GM12878 (cell line): ENCODE data around the gene ZSCAN5C. TPM values are rescaled to one million over a fixed set of nuclear protein-coding genes. Genes with fewer than 3 reads are reported as not detected.

ENCODE experiments used
- ATAC-seq: fragments of 200-7000 bp; cut with Tn5 transposase; 3 replicates; pipeline ENCODE4 v1.9.1; 2020; ENCODE audit warnings: mild to moderate bottlenecking, moderate library complexity
- Bru-seq: library from RNA; stranded (reverse); fragments of 400-500 nt; gene quantifications from one replicate; lab custom pipeline; 2021; lab: Mats Ljungman, UMichigan
- BruChase-seq, 2 experiments: library from RNA; stranded (reverse); fragments of 400-500 nt; gene quantifications; one replicate each; lab custom pipeline; 2021; lab: Mats Ljungman, UMichigan
- BruUV-seq: library from RNA; stranded (reverse); fragments of 400-500 nt; replicated peaks from 2 replicates; lab custom pipeline; 2021; lab: Mats Ljungman, UMichigan
- CTCF ChIA-PET: fragments of 300-600 bp; sonication (Branson Sonifier 250); formaldehyde crosslinking; extraction: SDS; loops from one replicate; lab custom pipeline; 2021; ENCODE audit warnings: inconsistent platforms; lab: Yijun Ruan, JAX
- POLR2A ChIA-PET: fragments of 350-600 bp; formaldehyde crosslinking; extraction: SDS; loops from one replicate; lab custom pipeline; 2021; ENCODE audit warnings: inconsistent platforms; lab: Charles Lee
- RAD21 ChIA-PET: fragments of 300-600 bp; sonication (Branson Sonifier 250); formaldehyde crosslinking; loops from one replicate; lab custom pipeline; 2023; ENCODE audit warnings: antibody characterized with exemption; ENCODE audit not compliant: unreplicated experiment; lab: Charles Lee
- SMC1A ChIA-PET: fragments of 300-600 bp; sonication (Branson Sonifier 250); formaldehyde crosslinking; loops from one replicate; lab custom pipeline; 2023; ENCODE audit not compliant: unreplicated experiment, uncharacterized antibody; lab: Charles Lee
- DNase-seq: peaks from one replicate; pipeline ENCODE4 v3.0.0-alpha.2; 2011; ENCODE audit warnings: low read depth, low spot score
- FAIRE-seq: peaks from 3 replicates; lab custom pipeline; 2011; peaks lifted over from hg19 to GRCh38; lab: Jason Lieb, UNC
- H2AFZ ChIP-seq: 2 replicates; pipeline ENCODE4 v1.6.0; 2011; ENCODE audit warnings: low read depth, low read length, control low read depth; ENCODE audit not compliant: control insufficient read depth
- H3K27ac ChIP-seq: 2 replicates; pipeline ENCODE4 v1.5.1; 2011; ENCODE audit warnings: control low read depth; ENCODE audit not compliant: control insufficient read depth, insufficient read depth
- H3K27me3 ChIP-seq, 2 experiments: replicated peaks in 1 of 2; 2 replicates each; pipeline versions ENCODE4 v1.6.0 to v1.6.1; 2011; ENCODE audit warnings: low read length in 1 of 2; ENCODE audit not compliant: control insufficient read depth in 2 of 2, insufficient read depth in 2 of 2
- H3K36me3 ChIP-seq, 2 experiments: 2 replicates each; pipeline ENCODE4 v1.5.1; 2011; ENCODE audit warnings: low read length in 1 of 2; ENCODE audit not compliant: control insufficient read depth in 2 of 2, insufficient read depth in 2 of 2
- H3K4me1 ChIP-seq: 2 replicates; pipeline ENCODE4 v1.6.1; 2011; ENCODE audit warnings: mild to moderate bottlenecking, low read length, moderate library complexity, mixed read lengths; ENCODE audit not compliant: control insufficient read depth, insufficient read depth
- H3K4me2 ChIP-seq: 2 replicates; pipeline ENCODE4 v1.6.0; 2011; ENCODE audit warnings: control low read depth; ENCODE audit not compliant: control insufficient read depth, insufficient read depth
- H3K4me3 ChIP-seq: fragments of 200-600 bp; sonication (generic); 2 replicates; pipeline ENCODE4 v1.5.1; 2016
- H3K79me2 ChIP-seq: 2 replicates; pipeline ENCODE4 v1.6.0; 2011; ENCODE audit warnings: low read length; ENCODE audit not compliant: control insufficient read depth, insufficient read depth
- H3K9ac ChIP-seq: 2 replicates; pipeline ENCODE4 v1.8.0; 2011; ENCODE audit warnings: low read length, control low read depth, mixed read lengths; ENCODE audit not compliant: control insufficient read depth, insufficient read depth
- H3K9me3 ChIP-seq: replicated peaks from 3 replicates; pipeline ENCODE4 v1.5.1; 2011; ENCODE audit warnings: mild to moderate bottlenecking, low read length; ENCODE audit not compliant: control insufficient read depth, insufficient read depth
- H4K20me1 ChIP-seq: 2 replicates; pipeline ENCODE4 v1.6.0; 2011; ENCODE audit not compliant: control insufficient read depth, insufficient read depth
- ESRRA ChIP-seq: IDR thresholded peaks from 2 replicates; pipeline ENCODE4 v1.6.1; 2012; ENCODE audit warnings: mild to moderate bottlenecking, low read length, improper control_type of control experiment
- NR2C2 ChIP-seq: IDR thresholded peaks from 2 replicates; pipeline ENCODE4 v1.6.1; 2011; ENCODE audit warnings: borderline replicate concordance, low read depth; ENCODE audit not compliant: control insufficient read depth, insufficient read length
- NRF1 ChIP-seq: conservative IDR thresholded peaks from 2 replicates; pipeline ENCODE4 v1.6.1; 2011; ENCODE audit warnings: mild to moderate bottlenecking, low read depth, low read length, improper control_type of control experiment
- PBX3 ChIP-seq: IDR thresholded peaks from 2 replicates; pipeline ENCODE4 v1.6.1; 2011; ENCODE audit warnings: mild to moderate bottlenecking, low read depth, low read length, moderate library complexity; ENCODE audit not compliant: insufficient replicate concordance
- RBBP5 ChIP-seq: fragments of 200-600 bp; sonication (generic); conservative IDR thresholded peaks from 2 replicates; pipeline ENCODE4 v1.6.1; 2016
- ZNF592 ChIP-seq: fragments of 450-650 bp; IDR thresholded peaks from 2 replicates; pipeline ENCODE4 v1.6.1; 2017; ENCODE audit warnings: mild to moderate bottlenecking, moderate library complexity
- WGBS: methylation state at CpG from one replicate; pipeline ENCODE4 v1.1.6; 2016; ENCODE audit warnings: low lambda C conversion rate; ENCODE audit not compliant: insufficient replicate concordance, insufficient coverage; ENCODE audit errors: missing lambda C conversion rate; 5-methylcytosine and 5-hydroxymethylcytosine counted together
- in situ Hi-C: fragments of 300-500 bp; cut with MboI; formaldehyde crosslinking; loops from 9 replicates; pipeline ENCODE4 v1.14.3; 2018; ENCODE audit warnings: mixed read lengths
- intact Hi-C: fragments of 100-400 bp; cut with micrococcal nuclease; formaldehyde crosslinking; loops from one replicate; pipeline ENCODE4 v1.14.2; 2022; ENCODE audit not compliant: unreplicated experiment
- long read RNA-seq, 2 experiments: library from polyadenylated mRNA; unstranded; transcript quantifications; one replicate each; pipeline ENCODE4 v2.0.0, GENCODE V29; 2019 to 2020
- polyA minus RNA-seq, 3 experiments: library from RNA; depleted of rRNA, polyadenylated mRNA; stranded (reverse); fragments of >200 nt; gene quantifications; 2 replicates each; pipeline ENCODE4 v1.2.3, GENCODE V29; 2011
- polyA plus RNA-seq, 11 experiments: library from polyadenylated mRNA; depleted of rRNA in 4 of 11; unstranded in 6 of 11; stranded (reverse) in 5 of 11; fragments of >200 nt; fragmentation: Nextera tagmentation in 4 of 11; fragmentation: Illumina TruSeq in 1 of 11; extraction: Ambion mirVana in 4 of 11; extraction: Trizol in 1 of 11; gene quantifications; 1 replicate in 1 of 11; 2 replicates in 10 of 11; pipeline versions ENCODE4 v1.2.1 to v1.2.3, GENCODE V29; 2011 to 2016; ENCODE audit warnings: inconsistent platforms in 2 of 11, missing spikeins in 2 of 11, low read depth in 1 of 11
- total RNA-seq, 4 experiments: library from RNA; depleted of rRNA in 3 of 4; stranded (reverse); fragments of >200 nt in 3 of 4; fragmentation: Illumina TruSeq in 1 of 4; extraction: Trizol in 1 of 4; gene quantifications; 2 replicates each; pipeline versions ENCODE4 v1.2.1 to v1.2.3, GENCODE V29; 2013 to 2021

The ZSCAN5C gene
- total RNA-seq (2013; cell fraction: nucleolus; rRNA removed): not detected in 2 replicates
- total RNA-seq (2014; rRNA removed) (not detected in 2 replicates), total RNA-seq (2014; rRNA removed; fragmentation: Illumina TruSeq; extraction: Trizol) (not detected in 2 replicates), total RNA-seq (2021) (not detected in 2 replicates), polyA plus RNA-seq (2011; rRNA removed) (not detected in 2 replicates), polyA plus RNA-seq (2014; fragmentation: Illumina TruSeq; extraction: Trizol) (not detected in 2 replicates), polyA plus RNA-seq (2014; fragmentation: Nextera tagmentation; extraction: Ambion mirVana) (not detected), polyA plus RNA-seq (2014; rRNA removed) (not detected in 2 replicates), polyA plus RNA-seq (2016; fragmentation: Nextera tagmentation; extraction: Ambion mirVana) (not detected), polyA minus RNA-seq (2011; rRNA and poly(A)+ RNA removed) (not detected in 2 replicates), Bru-seq, nascent RNA (not detected), BruChase-seq, experiment 1, labeled RNA remaining after a 6-hour chase (not detected), BruChase-seq, experiment 2, labeled RNA remaining after a 2-hour chase (not detected)
- polyA plus RNA-seq (2011; ENCODE audit: low read depth): not detected
- polyA plus RNA-seq (2011; cell fraction: cytosol; rRNA removed): not detected in 2 replicates
- polyA plus RNA-seq (2011; cell fraction: nucleus; rRNA removed): not detected in 2 replicates
- not detected in 2 replicates for polyA plus RNA-seq (2012)
- polyA minus RNA-seq (2011; cell fraction: cytosol; rRNA and poly(A)+ RNA removed): not detected in 2 replicates
- polyA minus RNA-seq (2011; cell fraction: nucleus; rRNA and poly(A)+ RNA removed): not detected in 2 replicates
- long read RNA-seq, experiment 1: 0 reads
- long read RNA-seq, experiment 2: 0 reads

- Histone ChIP-seq H3K9ac (no peak within 1 kb of the TSS), H3K9me3 (no peaks in the 10 kb centered on the region), H3K36me3 (no peaks in the 10 kb centered on the region), H3K79me2 (no peaks in the 10 kb centered on the region), H3K27ac (no peak within 1 kb of the TSS), H3K27me3 (no peaks in the 10 kb centered on the region), H2AFZ (no peak within 1 kb of the TSS), H3K4me1 (no peaks in the 10 kb centered on the region), H3K4me3 (no peak within 1 kb of the TSS), H3K4me2 (no peak within 1 kb of the TSS), H4K20me1 (no peaks in the 10 kb centered on the region)
- no peak for ATAC-seq
- in situ Hi-C loops (no loop called here), intact Hi-C loops (no loop called here)
- no peak for FAIRE-seq
- 2% methylated on average over 3 of the region's 3 CpGs for WGBS
- no TSS peak for BruUV-seq
- ChIA-PET RAD21 (no interaction called here), CTCF (no interaction called here), POLR2A (no interaction called here), SMC1A (no interaction called here)
- DNase-seq: no peak
- TF ChIP-seq RBBP5 (no peak), ZNF592 (no peak), ESRRA (no peak), NR2C2 (no peak), PBX3 (no peak), NRF1 (no peak)
Measured at GRCh38 chr19:56201973-56202372, at the start of gene ZSCAN5C. Gene ZSCAN5C (plus strand): TSS chr19:56202273. CDS start chr19:56205914, 3,641 bp downstream.
